Measurements from ENCODE around the gene RNF157. TPM values are rescaled to one million over a fixed set of nuclear protein-coding genes. Genes with fewer than 3 reads are reported as not detected.

Gene RNF157
- total RNA-seq, 3 donors from 2014 or later, result 3.1 to 7.8 (median 4.3) TPM

- intact Hi-C loops (cut with DNase I; ENCODE audit: low total_unique reads), result no loop called here
- TF ChIP-seq, protein P1, sequence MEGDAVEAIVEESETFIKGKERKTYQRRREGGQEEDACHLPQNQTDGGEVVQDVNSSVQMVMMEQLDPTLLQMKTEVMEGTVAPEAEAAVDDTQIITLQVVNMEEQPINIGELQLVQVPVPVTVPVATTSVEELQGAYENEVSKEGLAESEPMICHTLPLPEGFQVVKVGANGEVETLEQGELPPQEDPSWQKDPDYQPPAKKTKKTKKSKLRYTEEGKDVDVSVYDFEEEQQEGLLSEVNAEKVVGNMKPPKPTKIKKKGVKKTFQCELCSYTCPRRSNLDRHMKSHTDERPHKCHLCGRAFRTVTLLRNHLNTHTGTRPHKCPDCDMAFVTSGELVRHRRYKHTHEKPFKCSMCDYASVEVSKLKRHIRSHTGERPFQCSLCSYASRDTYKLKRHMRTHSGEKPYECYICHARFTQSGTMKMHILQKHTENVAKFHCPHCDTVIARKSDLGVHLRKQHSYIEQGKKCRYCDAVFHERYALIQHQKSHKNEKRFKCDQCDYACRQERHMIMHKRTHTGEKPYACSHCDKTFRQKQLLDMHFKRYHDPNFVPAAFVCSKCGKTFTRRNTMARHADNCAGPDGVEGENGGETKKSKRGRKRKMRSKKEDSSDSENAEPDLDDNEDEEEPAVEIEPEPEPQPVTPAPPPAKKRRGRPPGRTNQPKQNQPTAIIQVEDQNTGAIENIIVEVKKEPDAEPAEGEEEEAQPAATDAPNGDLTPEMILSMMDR (IDR thresholded peaks at IDR 0.05), result no peak
- TF ChIP-seq POLR2A (IDR thresholded peaks at IDR 0.05) (no peak), POLR2AphosphoS5 (IDR thresholded peaks at IDR 0.05) (no peak)
These were observed 128.3 kb downstream of the RNF157 start for GRCh38 chr17:76111956-76112355.

GRCh38 chr17:76107509-76107908 lies 132.8 kb downstream of the RNF157 start:
- H3K4me3 ChIP-seq, result no peak overlapping the region
- DNase-seq (ENCODE audit: low spot score in 2 of 2), result no peak
- no peak overlapping the region for H3K27ac ChIP-seq
- no peaks in the 10 kb centered on the region for H3K36me3 ChIP-seq
- TF ChIP-seq POLR2A (IDR thresholded peaks at IDR 0.05), result no peak
- TF ChIP-seq, protein P1 (IDR thresholded peaks at IDR 0.05), result no peak
- TF ChIP-seq POLR2AphosphoS5 (IDR thresholded peaks at IDR 0.05), result no peak
- peaks cover 0 to 11% of the 10 kb centered on the region in 2 donors for H3K4me1 ChIP-seq
- intact Hi-C loops (cut with DNase I; ENCODE audit: low total_unique reads), result no loop called here
- no peaks in the 10 kb centered on the region for H3K27me3 ChIP-seq
- no peaks in the 10 kb centered on the region for H3K9me3 ChIP-seq

More at GRCh38 chr17:76111956-76112355, 128.3 kb downstream of the RNF157 start:
- no peak overlapping the region for H3K27ac ChIP-seq
- H3K27me3 ChIP-seq, result no peaks in the 10 kb centered on the region
- no peaks in the 10 kb centered on the region for H3K4me1 ChIP-seq
- no peaks in the 10 kb centered on the region for H3K36me3 ChIP-seq
- DNase-seq (ENCODE audit: low spot score in 2 of 2), result no peak
- H3K4me3 ChIP-seq, result no peak overlapping the region
- no peaks in the 10 kb centered on the region for H3K9me3 ChIP-seq

DNA sequence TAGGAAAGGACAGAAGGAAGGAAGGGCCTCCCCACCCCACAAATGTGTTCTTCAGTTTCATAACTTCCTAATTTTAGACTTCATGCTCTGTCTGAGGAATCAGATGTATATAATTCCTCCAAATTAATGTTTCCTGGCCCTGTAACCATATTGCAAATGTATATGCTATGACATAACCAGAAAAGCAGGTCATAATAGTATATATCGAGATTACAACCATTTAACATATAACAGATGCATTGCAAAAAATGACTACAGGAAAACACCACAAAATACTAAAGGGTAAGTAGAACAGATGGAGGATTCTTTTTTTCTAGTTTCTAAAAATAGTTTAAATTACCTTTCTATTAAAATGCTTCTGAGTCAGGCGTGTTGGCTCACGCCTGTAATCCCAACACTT lies 133.6 kb downstream of the RNF157 start:
- H3K27ac ChIP-seq, result no peak overlapping the region
- intact Hi-C loops (cut with DNase I; ENCODE audit: low total_unique reads), result no loop called here
- H3K36me3 ChIP-seq, result no peaks in the 10 kb centered on the region
- no peak for DNase-seq (ENCODE audit: low spot score in 2 of 2)
- no peak overlapping the region for H3K4me3 ChIP-seq
- TF ChIP-seq POLR2AphosphoS5 (IDR thresholded peaks at IDR 0.05), result no peak
- TF ChIP-seq POLR2A (IDR thresholded peaks at IDR 0.05), result no peak
- TF ChIP-seq, protein P1 (IDR thresholded peaks at IDR 0.05), result no peak
- no peaks in the 10 kb centered on the region for H3K9me3 ChIP-seq
- peaks cover 0 to 14% of the 10 kb centered on the region in 2 donors for H3K4me1 ChIP-seq
- no peaks in the 10 kb centered on the region for H3K27me3 ChIP-seq

- TF ChIP-seq, protein P1 (IDR thresholded peaks at IDR 0.05), result no peak
- no peak for TF ChIP-seq POLR2AphosphoS5 (IDR thresholded peaks at IDR 0.05)
- no peak for TF ChIP-seq POLR2A (IDR thresholded peaks at IDR 0.05)
- DNase-seq (ENCODE audit: low spot score in 2 of 2), result no peak
- H3K4me1 ChIP-seq, result peaks cover 0 to 14% of the 10 kb centered on the region in 2 donors
- H3K27ac ChIP-seq, result no peak overlapping the region
- H3K27me3 ChIP-seq, result no peaks in the 10 kb centered on the region
- no peaks in the 10 kb centered on the region for H3K36me3 ChIP-seq
- H3K4me3 ChIP-seq, result no peak overlapping the region
- H3K9me3 ChIP-seq, result no peaks in the 10 kb centered on the region
- intact Hi-C loops (cut with DNase I; ENCODE audit: low total_unique reads), result no loop called here
These were observed 135.4 kb downstream of the RNF157 start for GRCh38 chr17:76104896-76105231.

DNA sequence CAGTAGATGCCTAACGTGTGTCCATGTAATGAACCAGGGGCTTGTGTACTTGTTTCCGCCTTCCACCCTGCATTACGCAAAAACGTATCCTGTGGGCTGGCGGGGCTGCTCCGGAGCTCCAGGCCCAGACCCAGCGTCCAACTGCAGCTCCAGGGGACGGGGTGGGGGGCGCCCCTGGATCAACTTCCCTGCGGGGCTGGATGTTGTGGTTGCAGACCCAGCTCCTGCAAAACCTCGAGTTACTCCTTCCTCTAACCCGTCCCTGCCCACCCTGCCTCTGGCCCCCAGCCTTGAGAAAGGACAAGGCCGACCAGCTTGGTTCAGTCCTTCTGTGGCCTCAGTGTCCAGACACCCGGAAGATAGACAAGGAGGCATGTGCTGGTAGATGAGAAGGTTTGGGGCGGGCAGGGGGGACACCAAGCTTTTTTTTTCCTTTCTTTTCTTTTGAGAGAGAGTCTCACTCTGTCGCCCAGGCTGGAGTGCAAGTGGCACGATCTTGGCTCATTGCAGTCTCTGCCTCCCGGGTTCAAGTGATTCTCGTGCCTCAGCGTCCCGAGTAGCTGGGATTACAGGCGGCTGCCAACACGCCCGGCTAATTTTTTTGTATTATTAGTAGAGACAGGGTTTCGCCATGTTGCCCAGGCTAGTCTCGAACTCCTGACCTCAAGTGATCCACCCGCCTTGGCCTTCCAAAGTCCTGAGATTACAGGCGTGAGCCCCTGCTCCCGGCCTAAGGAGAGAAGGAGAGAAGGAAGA lies 136.0 kb downstream of the RNF157 start:
- peak overlapping the region; percentile 63 to 88 (median 87) for H3K4me3 ChIP-seq
- H3K9me3 ChIP-seq, result no peaks in the 10 kb centered on the region
- no peaks in the 10 kb centered on the region for H3K36me3 ChIP-seq
- peak overlapping the region; percentile 88 to 89 for H3K27ac ChIP-seq
- intact Hi-C loops (cut with DNase I; ENCODE audit: low total_unique reads), result no loop called here
- no peaks in the 10 kb centered on the region for H3K27me3 ChIP-seq
- TF ChIP-seq POLR2AphosphoS5 (IDR thresholded peaks at IDR 0.05), result no peak
- TF ChIP-seq POLR2A (IDR thresholded peaks at IDR 0.05), result no peak
- H3K4me1 ChIP-seq, result peaks cover 0 to 14% of the 10 kb centered on the region in 2 donors
- DNase-seq (ENCODE audit: low spot score in 2 of 2), result no peak
